Omental fat pad (tissue), 4 donors: ENCODE results near the gene CPA1. TPM values are rescaled to one million over a fixed set of nuclear protein-coding genes. Genes with fewer than 3 reads are reported as not detected.

Experiments used
- ATAC-seq: fragments of 150-250 bp; one replicate; pipeline ENCODE4 v1.9.1; 2016; ENCODE audit warnings: mild to moderate bottlenecking, moderate library complexity; ENCODE audit not compliant: low FRiP score
- DNase-seq: peaks from one replicate; pipeline ENCODE4 v3.0.0-alpha.2; 2019; ENCODE audit warnings: low spot score
- total RNA-seq, 4 donors: library from RNA; depleted of rRNA; stranded (reverse); fragments of >200 nt; gene quantifications; one replicate each; pipeline ENCODE4 v1.1.0, GENCODE V29; 2016
- TF ChIP-seq, protein P1 (sequence below), 3 donors: fragments of 450-650 bp; IDR thresholded peaks; one replicate each; pipeline ENCODE4 v1.5.1; 2016 to 2017; ENCODE audit warnings: antibody characterized with exemption in 3 of 3, mild to moderate bottlenecking in 3 of 3, moderate library complexity in 2 of 3

CPA1 gene
- total RNA-seq, 4 donors from 2014 or later: 2.0 to 4.5 (median 2.3) TPM; not detected in 1

DNA sequence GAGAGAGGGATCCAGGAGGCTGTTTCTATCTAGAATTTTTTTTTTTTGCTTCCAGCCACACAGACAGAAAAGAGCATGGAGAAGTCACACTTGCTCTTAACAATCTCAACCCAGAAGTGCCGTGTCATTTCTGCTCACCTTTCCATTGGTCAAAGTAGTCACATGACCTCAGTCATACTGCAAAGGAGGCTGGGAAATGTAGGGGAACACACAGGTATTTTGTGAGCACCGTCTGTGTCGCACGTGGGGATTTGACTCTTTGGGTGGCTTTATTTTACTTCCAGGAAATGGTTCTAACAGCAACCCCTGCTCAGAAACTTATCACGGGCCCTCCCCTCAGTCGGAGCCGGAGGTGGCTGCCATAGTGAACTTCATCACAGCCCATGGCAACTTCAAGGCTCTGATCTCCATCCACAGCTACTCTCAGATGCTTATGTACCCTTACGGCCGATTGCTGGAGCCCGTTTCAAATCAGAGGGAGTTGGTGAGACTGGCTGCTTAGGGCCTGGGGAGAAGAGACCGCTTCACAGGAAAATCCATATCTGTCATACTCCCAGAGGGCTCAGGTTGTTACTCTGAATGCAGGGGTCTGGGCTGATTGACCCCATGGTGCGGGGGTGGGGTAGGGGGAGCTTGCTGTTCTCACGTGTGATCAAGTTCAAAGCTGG lies 13.1 kb upstream of the CPA1 start:
- ATAC-seq (no peak), DNase-seq (no peak)
- TF ChIP-seq, protein P1, sequence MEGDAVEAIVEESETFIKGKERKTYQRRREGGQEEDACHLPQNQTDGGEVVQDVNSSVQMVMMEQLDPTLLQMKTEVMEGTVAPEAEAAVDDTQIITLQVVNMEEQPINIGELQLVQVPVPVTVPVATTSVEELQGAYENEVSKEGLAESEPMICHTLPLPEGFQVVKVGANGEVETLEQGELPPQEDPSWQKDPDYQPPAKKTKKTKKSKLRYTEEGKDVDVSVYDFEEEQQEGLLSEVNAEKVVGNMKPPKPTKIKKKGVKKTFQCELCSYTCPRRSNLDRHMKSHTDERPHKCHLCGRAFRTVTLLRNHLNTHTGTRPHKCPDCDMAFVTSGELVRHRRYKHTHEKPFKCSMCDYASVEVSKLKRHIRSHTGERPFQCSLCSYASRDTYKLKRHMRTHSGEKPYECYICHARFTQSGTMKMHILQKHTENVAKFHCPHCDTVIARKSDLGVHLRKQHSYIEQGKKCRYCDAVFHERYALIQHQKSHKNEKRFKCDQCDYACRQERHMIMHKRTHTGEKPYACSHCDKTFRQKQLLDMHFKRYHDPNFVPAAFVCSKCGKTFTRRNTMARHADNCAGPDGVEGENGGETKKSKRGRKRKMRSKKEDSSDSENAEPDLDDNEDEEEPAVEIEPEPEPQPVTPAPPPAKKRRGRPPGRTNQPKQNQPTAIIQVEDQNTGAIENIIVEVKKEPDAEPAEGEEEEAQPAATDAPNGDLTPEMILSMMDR (IDR thresholded peaks at IDR 0.05): no peak

DNA sequence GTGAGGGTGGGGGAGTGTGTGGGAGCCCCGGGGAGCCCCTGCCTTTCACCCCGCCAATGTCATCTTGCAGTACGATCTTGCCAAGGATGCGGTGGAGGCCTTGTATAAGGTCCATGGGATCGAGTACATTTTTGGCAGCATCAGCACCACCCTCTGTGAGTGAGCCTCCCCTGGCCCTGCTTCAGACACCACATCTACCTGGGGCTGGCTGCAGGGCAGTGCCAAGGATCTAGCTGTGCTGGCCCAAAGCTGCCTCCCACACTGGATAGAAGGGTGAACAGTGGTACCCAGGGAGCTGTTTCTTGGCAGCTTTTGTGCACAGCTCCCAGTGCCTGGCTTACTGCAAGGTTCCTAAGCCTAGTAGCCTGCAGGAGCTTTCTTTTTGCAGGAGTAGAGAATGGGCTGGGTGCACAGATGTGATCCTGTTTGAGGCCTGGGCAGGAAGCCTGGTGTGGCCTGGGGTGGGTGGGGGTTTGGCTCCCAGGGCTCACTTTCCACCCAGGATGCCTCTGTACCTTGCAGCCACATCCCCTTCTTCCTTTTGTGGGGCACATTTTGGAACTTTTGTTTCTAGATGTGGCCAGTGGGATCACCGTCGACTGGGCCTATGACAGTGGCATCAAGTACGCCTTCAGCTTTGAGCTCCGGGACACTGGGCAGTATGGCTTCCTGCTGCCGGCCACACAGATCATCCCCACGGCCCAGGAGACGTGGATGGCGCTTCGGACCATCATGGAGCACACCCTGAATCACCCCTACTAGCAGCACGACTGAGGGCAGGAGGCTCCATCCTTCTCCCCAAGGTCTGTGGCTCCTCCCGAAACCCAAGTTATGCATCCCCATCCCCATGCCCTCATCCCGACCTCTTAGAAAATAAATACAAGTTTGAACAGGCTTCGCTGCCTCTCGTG lies 12.2 kb upstream of the CPA1 start:
- DNase-seq (no peak), ATAC-seq (no peak)
- TF ChIP-seq, protein P1 (IDR thresholded peaks at IDR 0.05): no peak

DNA sequence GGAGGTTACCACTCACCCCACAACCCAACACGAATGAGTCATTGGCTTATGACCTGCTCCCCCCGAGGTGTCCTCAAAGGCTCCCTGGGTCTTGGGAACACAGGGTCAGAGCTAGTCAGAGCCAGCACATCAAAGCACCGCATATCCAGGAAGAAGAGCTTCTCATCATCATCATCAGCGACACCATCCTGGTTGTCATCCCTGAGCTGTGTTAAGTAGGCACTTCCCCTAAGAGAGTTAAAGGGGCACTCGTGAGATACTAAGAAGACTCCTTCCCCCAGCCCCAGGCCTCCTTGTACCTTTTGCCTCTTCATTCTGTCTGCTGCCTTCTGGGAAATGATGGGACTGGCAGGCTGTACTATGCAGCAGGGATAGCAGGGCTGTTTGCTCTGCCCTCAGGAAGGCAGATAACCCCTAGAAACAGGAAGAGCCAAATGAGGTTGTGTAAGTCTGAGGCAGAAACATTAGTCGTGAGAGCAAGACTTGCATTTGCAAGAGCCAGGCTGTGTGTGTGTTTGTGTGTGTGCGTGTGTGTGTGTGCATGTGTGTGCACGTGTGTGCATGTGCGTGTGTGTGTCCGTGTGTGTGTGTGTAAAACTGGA lies 11.1 kb upstream of the CPA1 start:
- peak; percentile 37 for DNase-seq
- ATAC-seq: peak; percentile 75
- TF ChIP-seq, protein P1 (IDR thresholded peaks at IDR 0.05): no peak

DNA sequence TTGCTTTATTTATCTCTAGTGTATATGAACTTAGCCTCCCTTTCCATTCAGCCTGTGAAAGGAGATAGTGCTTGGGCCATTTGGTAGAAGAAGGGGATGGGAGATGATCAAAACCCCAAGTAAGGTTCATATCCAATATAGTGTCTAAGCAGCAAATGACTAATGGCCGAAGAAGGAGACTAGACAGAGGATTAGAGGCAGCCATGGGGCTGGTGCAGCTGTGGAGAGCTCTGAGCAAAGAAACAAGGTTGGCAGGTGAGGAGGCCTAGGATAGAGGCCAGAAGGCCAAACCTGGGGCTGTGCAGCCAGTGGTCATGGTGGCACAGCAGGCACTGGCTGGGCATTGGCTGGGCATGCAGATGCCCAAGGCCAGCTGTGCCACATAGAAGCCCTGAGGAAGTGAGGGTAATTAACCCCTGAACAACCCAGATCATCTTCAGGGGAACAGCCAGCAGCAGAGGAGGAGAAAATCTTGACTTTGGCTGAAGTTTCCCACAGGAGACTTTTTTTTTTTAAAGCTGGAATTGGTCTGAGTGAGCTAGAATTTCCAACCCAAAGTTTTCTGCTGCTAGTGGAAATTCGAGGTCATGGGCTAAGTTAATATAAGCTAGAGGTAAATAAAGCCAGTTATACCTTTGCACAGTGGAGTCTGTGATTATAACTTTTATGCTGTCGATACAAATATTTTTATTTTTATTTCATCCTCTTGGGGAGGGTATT lies 10.3 kb upstream of the CPA1 start:
- DNase-seq (no peak), ATAC-seq (no peak)
- TF ChIP-seq, protein P1 (IDR thresholded peaks at IDR 0.05): no peak

DNA sequence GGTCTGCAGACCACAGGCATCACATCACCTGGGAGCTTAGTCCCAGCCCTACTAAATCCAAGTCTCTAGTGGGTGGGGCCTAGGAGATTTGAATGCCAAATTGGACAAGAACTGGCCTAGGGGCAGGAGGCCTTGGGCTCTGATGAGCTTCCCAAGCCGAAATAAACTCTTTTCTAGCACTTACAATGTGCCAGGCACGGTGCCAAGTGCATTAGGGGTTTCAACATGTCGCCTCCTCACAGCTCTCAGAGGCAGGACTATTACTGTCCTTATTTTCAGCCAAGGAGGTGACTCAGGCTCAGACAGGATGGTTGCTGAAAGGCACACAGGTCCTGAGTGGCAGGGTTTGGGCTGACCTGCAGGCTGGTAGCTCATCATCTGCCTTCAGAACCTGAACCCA lies 9.2 kb upstream of the CPA1 start:
- ATAC-seq (no peak), DNase-seq (peak; percentile 68)

More for the DNA sequence above, 9.2 kb upstream of the CPA1 start:
- TF ChIP-seq, protein P1 (IDR thresholded peaks at IDR 0.05): no peak
